ENCODE measurements around the gene CACNA1D. TPM values are rescaled to one million over a fixed set of nuclear protein-coding genes. Genes with fewer than 3 reads are reported as not detected.
A peak's percentile ranks its signal among the peaks of the same experiment; 100 is the strongest.

CACNA1D gene
- total and polyA plus RNA-seq, 9 of the 15 experiments (the other 6 are each of a cell fraction or from before 2014, with no cell fraction given), result 0.29 TPM; not detected in 8

DNA sequence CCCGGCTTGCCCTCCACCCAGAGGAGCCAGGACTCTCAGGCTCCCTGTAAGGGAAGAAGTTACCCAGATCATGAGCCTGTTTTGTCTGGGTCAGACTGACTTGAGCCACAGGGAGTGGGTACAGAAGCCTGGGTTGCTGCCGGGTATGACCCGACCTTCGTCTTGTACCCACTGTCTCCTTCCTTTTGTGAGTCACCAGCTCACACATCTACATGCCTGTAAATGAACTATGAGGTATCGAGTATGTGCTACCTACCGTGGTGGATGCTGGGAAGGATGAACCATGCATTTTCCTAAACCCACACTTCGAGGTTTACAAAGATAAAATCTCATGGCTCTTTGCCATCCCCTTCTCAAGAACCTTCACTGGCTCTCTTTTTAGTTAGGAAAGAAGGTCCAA lies 56.9 kb downstream of the CACNA1D start:
- intact Hi-C loops (cut with micrococcal nuclease), result no loop called here
- no peaks in the 10 kb centered on the region for H3K4me1 ChIP-seq (replicated peaks in 1 of 2; ENCODE audit: control insufficient read depth in 2 of 2, insufficient read depth in 2 of 2, low read length in 2 of 2)
- ATAC-seq, result no peak
- CTCF ChIA-PET (ENCODE audit: low intra/inter-chr PET ratio), result no interaction called here
- no peak overlapping the region for H3K9ac ChIP-seq (ENCODE audit: insufficient read depth in 1 of 2, low read depth in 2 of 2, low read length in 2 of 2)
- POLR2A ChIA-PET, result no interaction called here
- H2AFZ ChIP-seq (ENCODE audit: low read depth, low read length), result no peak overlapping the region
- no peaks in the 10 kb centered on the region; the same call in 1 of the 2 replicates for H4K20me1 ChIP-seq (replicated peaks; ENCODE audit: control insufficient read depth, insufficient read depth, low read length)
- DNase-seq (ENCODE audit: extremely low read depth in 1 of 4, low spot score in 3 of 4), result peak in 1 of 4 experiments; percentile 1
- no peaks in the 10 kb centered on the region for H3K9me3 ChIP-seq (replicated peaks; ENCODE audit: control insufficient read depth, insufficient read depth, low read depth, low read length)
- H3K79me2 ChIP-seq (ENCODE audit: control insufficient read depth, insufficient read depth, low read length), result no peaks in the 10 kb centered on the region
- 2% methylated on average over 6 of the region's 7 CpGs for WGBS (ENCODE audit: insufficient coverage, low coverage, missing lambda C conversion rate)
- BruUV-seq (replicated peaks), result no TSS peak
- H3K27me3 ChIP-seq (ENCODE audit: control insufficient read depth in 2 of 2, insufficient read depth in 2 of 2, low read length in 2 of 2), result peaks cover 6 to 19% of the 10 kb centered on the region in 2 experiments; a peak in 3 of 5 replicates
- no peaks in the 10 kb centered on the region for H3K9me1 ChIP-seq (ENCODE audit: control insufficient read depth, insufficient read depth, low read length)
- in situ Hi-C loops (cut with MboI), result no loop called here
- H3K27ac ChIP-seq (ENCODE audit: extremely low read depth, low read depth, low read length), result no peak overlapping the region
- no peak for TF ChIP-seq KLF16 (IDR thresholded peaks at IDR 0.05)
- TF ChIP-seq FOXP1 (CRISPR knock-in tag; IDR thresholded peaks at IDR 0.05), result no peak
- peak; percentile 8; the same call in 1 of the 2 replicates for TF ChIP-seq NFE2 (IDR thresholded peaks at IDR 0.05; ENCODE audit: low read depth)
- TF ChIP-seq BHLHE40 (IDR thresholded peaks at IDR 0.05; ENCODE audit: low read length), result no peak
- no peak for TF ChIP-seq HNRNPH1 (optimal IDR thresholded peaks at IDR 0.05; ENCODE audit: low read depth, low read length)
- TF ChIP-seq, protein P1, sequence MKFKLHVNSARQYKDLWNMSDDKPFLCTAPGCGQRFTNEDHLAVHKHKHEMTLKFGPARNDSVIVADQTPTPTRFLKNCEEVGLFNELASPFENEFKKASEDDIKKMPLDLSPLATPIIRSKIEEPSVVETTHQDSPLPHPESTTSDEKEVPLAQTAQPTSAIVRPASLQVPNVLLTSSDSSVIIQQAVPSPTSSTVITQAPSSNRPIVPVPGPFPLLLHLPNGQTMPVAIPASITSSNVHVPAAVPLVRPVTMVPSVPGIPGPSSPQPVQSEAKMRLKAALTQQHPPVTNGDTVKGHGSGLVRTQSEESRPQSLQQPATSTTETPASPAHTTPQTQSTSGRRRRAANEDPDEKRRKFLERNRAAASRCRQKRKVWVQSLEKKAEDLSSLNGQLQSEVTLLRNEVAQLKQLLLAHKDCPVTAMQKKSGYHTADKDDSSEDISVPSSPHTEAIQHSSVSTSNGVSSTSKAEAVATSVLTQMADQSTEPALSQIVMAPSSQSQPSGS (CRISPR knock-in tag; IDR thresholded peaks at IDR 0.05), result no peak
- peak; percentile 29; the same call in 1 of the 2 replicates for TF ChIP-seq NFIC (IDR thresholded peaks at IDR 0.05)
- TF ChIP-seq ETV6 (IDR thresholded peaks at IDR 0.05; ENCODE audit: borderline replicate concordance in 1 of 2, low read depth in 2 of 2, low read length in 1 of 2), result no peak
- no peak for TF ChIP-seq ETV6 (CRISPR knock-in tag; IDR thresholded peaks at IDR 0.05; ENCODE audit: borderline replicate concordance)
- H3K4me3 ChIP-seq, result no peak overlapping the region
- H3K36me3 ChIP-seq (ENCODE audit: control insufficient read depth, insufficient read depth, low read length), result no peaks in the 10 kb centered on the region
- FAIRE-seq, result no peak
- no peak overlapping the region for H3K4me2 ChIP-seq (ENCODE audit: insufficient read depth, low read length)

Measured in K562 (cell line).